ENCODE data around the gene GSS.

The GSS gene

GRCh38 chr20:34979366-34980153 lies 24.0 kb upstream of the GSS start:
- H3K27ac ChIP-seq: no peak overlapping the region
- DNase-seq (ENCODE audit: low read depth, low spot score): no peak

GRCh38 chr20:34978092-34978744 lies 22.6 kb upstream of the GSS start:
- no peak for DNase-seq (ENCODE audit: low read depth, low spot score)
- no peak overlapping the region for H3K27ac ChIP-seq

- DNase-seq (ENCODE audit: low read depth, low spot score): no peak
Observed at GRCh38 chr20:34977365-34978091, 21.9 kb upstream of the GSS start.

GRCh38 chr20:34976286-34976685 lies 20.7 kb upstream of the GSS start:
- H3K27ac ChIP-seq: no peak overlapping the region
- no peak for DNase-seq (ENCODE audit: low read depth, low spot score)

More at GRCh38 chr20:34977365-34978091, 21.9 kb upstream of the GSS start:
- H3K27ac ChIP-seq: no peak overlapping the region

GRCh38 chr20:34974246-34974645 lies 18.6 kb upstream of the GSS start:
- H3K27ac ChIP-seq: no peak overlapping the region

GRCh38 chr20:34971561-34972235 lies 16.1 kb upstream of the GSS start:
- no peak overlapping the region for H3K27ac ChIP-seq
- DNase-seq (ENCODE audit: low read depth, low spot score): no peak

More at GRCh38 chr20:34974246-34974645, 18.6 kb upstream of the GSS start:
- no peak for DNase-seq (ENCODE audit: low read depth, low spot score)

GRCh38 chr20:34970846-34971560 lies 15.4 kb upstream of the GSS start:
- DNase-seq (ENCODE audit: low read depth, low spot score): no peak

GRCh38 chr20:34970193-34970840 lies 14.7 kb upstream of the GSS start:
- H3K27ac ChIP-seq: no peak overlapping the region
- DNase-seq (ENCODE audit: low read depth, low spot score): no peak

More at GRCh38 chr20:34970846-34971560, 15.4 kb upstream of the GSS start:
- no peak overlapping the region for H3K27ac ChIP-seq

- no peak overlapping the region for H3K27ac ChIP-seq
- no peak for DNase-seq (ENCODE audit: low read depth, low spot score)
Observed at GRCh38 chr20:34968042-34968775, 12.6 kb upstream of the GSS start.

GRCh38 chr20:34967421-34967820 lies 11.8 kb upstream of the GSS start:
- no peak for DNase-seq (ENCODE audit: low read depth, low spot score)
- no peak overlapping the region for H3K27ac ChIP-seq

- no peak overlapping the region for H3K27ac ChIP-seq
- no peak for DNase-seq (ENCODE audit: low read depth, low spot score)
Observed at GRCh38 chr20:34965051-34965450, 9.4 kb upstream of the GSS start.

GRCh38 chr20:34964486-34964885 lies 8.9 kb upstream of the GSS start:
- DNase-seq (ENCODE audit: low read depth, low spot score): no peak
- H3K27ac ChIP-seq: no peak overlapping the region

- DNase-seq (ENCODE audit: low read depth, low spot score): no peak
Observed at GRCh38 chr20:34956751-34957472, 1.3 kb upstream of the GSS start.

GRCh38 chr20:34956041-34956458 lies 444 bp upstream of the GSS start:
- no peak for DNase-seq (ENCODE audit: low read depth, low spot score)
- peak overlapping the region; percentile 86 for H3K27ac ChIP-seq

More at GRCh38 chr20:34956751-34957472, 1.3 kb upstream of the GSS start:
- H3K27ac ChIP-seq: no peak overlapping the region

GRCh38 chr20:34954904-34955230 lies 739 bp downstream of the GSS start:
- peak overlapping the region; percentile 86 for H3K27ac ChIP-seq
- DNase-seq (ENCODE audit: low read depth, low spot score): no peak

- H3K27ac ChIP-seq: no peak overlapping the region
- DNase-seq (ENCODE audit: low read depth, low spot score): no peak
Observed at GRCh38 chr20:34953960-34954359, 1.6 kb downstream of the GSS start.

- DNase-seq (ENCODE audit: low read depth, low spot score): no peak
- peak overlapping the region; percentile 2 for H3K27ac ChIP-seq
Observed at GRCh38 chr20:34952671-34953070, 2.9 kb downstream of the GSS start.

GRCh38 chr20:34951652-34952051 lies 4.0 kb downstream of the GSS start:
- H3K27ac ChIP-seq: peak overlapping the region; percentile 2
- DNase-seq (ENCODE audit: low read depth, low spot score): no peak
